NCI-H2196 treated with DMSO at 0.1 percent for 48 hours (cell line): ENCODE data around the gene CAMTA1.
"Not testable (repeated sequence)": the region's sequence is repeated elsewhere in the genome, so short reads cannot be mapped to it uniquely, and the experiment has no call there.

Experiments used
- DNase-seq: peaks from one replicate; lab custom pipeline; 2025; ENCODE audit not compliant: unreplicated experiment; lab: John Stamatoyannopoulos, UW

CAMTA1 gene

DNA sequence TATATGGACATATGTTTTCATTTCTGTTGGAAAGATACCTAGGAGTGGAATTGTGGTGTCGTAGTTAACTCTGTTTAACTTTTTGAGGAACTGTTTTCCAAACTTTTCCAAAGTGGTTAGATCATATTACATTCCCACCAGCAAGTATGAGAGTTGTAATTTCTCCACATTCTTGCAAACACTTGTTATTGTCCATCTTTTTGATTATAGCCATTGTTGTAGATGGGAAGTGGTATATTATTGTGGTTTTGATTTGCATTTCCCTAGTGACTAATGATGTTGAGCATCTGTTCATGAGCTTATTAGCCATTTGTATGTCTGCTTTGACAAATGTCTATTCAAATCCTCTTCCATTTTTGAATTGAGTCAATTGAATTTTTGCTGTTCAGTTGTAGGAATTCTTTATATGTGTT lies 19.8 kb downstream of the CAMTA1 start:
- no peak for DNase-seq

DNA sequence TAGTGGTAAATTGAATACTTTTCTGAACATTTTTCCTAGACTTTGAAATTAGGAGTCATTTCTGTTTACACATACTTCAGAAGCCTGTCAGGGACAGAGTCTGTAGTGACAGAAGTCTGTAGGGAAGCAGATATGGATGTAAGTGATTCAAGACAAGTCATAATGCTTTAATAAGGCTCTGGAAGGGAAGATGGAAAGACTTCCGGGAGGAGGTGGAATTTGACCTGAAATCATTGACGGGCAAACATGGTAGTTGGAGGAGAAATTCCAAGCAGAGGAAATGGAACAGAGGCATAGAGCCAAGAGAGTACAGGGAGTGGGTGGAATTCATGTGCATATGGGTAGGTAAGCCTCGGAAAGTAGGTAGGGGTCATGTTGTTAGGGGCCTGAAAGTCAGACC lies 22.5 kb downstream of the CAMTA1 start:
- no peak for DNase-seq

DNA sequence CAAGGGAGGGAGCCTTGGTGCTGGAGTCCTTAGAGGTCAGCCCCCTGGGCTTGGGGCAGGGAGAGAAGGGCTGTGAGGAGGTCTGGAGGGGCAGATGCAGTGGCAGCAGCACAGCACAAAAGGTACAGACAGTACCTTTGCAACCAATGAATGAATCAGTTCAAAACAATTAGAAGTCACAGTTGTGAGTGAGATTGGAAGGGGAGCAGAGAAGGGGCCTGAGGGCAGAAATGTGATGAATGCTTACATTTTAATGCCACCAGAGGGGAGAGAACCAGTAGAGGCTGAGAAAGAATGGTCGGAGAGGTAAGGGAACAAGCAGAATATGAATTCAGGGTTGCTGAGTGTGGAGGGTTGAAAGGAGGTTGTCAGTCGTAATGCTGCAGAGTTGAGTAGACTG lies 24.2 kb downstream of the CAMTA1 start:
- no peak for DNase-seq

DNA sequence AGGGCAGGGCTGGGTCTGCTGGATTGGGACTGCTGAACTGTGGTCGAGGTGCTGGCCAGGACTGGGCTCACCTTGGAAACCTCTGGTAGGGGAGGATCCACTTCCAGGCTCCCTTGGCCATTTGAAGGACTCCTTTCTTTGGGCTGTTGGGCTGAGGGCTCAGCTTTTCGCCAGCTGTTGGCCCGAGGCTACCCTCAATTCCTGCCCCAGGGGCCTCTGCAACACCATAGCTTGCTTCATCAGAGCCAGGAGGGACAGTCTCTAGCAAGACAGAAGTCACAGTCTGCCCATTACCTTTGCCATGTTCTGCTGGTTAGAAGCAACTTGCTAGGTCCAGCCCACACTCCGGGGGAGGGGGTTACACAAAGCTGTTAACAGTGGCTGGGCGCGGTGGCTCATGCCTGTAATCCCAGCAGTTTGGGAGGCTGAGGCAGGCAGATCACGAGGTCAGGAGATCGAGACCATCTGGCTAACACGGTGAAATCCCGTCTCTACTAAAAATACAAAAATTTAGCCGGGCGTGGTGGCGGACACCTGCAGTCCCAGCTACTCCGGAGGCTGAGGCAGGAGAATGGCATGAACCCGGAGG lies 25.0 kb downstream of the CAMTA1 start:
- DNase-seq: not testable (repeated sequence)

DNA sequence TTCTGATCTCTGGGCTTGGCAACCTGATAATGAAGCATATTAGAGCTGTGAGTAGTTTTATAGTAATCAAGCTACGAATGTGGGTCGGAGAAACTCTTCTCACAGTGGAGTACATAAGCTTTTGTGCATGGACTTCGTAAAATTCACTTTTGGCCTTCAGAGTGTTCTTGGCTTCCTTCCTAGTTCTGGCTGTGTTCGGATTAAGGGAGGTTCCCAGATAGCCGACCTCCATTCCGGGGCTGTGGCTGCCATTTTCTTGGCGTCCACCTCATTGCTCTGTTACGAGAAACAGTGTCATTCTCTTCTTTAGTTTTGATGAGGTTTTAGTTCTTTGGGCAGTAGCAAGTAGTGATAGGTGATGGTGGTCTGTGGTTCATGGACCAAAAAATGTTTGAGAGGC lies 26.3 kb downstream of the CAMTA1 start:
- DNase-seq: no peak

DNA sequence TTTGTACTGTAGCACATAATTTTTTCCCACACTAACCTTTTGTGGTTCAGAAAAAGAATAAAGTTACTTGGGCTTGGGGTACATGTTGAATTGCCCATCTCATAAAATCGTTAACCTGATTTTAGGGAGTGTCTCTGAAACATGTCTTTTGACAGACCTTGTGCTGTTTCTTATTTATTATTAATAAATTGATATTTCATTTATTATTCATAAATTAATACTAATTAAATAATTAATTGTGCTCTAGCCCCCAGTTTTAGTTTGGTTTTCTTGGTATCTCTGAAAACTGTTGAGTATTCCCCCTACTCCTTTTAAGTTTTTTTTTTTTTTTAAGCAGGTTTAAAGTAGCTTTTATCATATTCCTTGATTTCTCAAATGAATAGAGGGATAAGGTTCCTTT lies 27.9 kb downstream of the CAMTA1 start:
- no peak for DNase-seq

DNA sequence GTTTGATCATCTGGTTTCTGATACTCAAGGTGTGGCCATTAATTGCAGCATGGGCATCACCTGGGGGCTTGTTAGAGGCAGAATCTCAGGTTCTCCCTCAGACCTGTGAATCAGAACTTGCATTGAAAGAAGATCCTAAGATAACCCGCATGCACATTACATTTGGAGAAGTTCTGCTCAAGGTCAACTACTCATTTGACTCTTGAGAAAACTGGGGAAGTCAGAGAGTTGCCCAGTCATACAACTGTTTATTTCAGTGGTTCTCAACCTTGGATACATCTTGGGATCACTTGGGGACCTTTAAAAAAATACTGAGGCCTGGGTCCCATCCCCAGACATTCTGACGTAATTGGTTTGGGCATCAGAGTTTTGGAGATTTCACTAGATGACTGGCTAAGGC lies 30.5 kb downstream of the CAMTA1 start:
- no peak for DNase-seq

DNA sequence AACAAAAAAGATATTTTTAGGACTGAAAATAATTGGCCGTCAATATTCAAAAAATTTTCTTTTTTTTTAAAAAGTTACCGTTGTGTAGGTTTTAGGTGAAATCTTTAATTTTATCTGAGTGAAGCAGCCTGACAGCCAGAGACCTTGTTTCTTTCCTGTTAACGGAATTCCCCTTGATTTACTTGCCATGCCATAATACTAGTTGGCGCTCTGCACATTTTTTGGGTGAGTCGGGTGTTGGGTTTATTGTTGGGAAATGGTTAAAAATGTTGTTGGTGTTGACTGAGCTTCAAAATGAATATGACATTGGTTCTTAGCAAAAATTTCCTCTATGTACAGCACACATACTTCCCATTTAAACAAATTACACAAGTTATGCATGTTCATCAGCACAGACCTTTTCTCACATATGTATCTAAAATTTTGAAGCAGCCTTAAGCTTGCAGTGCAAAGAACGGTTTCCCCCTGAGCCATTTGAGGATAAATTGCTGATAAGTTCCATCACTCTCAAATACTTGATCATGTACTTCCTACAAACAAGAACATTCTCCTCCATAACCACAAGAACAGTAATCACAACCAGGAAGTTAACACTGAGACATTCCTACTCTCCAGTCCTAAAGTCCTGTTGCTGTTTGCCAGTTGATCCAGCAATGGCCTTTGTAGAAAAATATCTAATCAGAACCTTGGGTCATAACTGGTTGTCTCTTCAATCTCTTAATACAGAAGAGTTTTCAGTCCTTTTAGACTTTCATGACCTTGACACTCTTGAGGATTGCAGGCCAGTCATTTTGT lies 34.2 kb downstream of the CAMTA1 start:
- DNase-seq: no peak

DNA sequence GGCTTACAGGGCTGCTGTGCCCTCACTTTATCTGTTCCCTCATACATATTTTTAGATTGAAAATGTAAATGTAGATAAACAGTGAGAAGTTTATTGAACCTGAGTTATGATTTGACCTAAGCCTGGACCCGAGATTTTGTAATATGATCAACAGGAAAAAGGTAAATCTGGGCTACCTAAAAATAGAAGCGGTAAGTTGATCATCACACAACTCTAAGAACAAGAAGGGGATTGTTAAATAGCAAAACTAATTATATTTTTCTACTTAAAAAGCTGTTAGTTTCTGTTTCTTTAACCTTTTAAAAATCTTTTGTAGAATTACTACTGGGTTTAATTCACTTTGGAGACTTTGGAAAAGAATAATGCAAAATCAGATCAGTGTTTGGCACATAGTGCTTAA lies 35.6 kb downstream of the CAMTA1 start:
- no peak for DNase-seq

DNA sequence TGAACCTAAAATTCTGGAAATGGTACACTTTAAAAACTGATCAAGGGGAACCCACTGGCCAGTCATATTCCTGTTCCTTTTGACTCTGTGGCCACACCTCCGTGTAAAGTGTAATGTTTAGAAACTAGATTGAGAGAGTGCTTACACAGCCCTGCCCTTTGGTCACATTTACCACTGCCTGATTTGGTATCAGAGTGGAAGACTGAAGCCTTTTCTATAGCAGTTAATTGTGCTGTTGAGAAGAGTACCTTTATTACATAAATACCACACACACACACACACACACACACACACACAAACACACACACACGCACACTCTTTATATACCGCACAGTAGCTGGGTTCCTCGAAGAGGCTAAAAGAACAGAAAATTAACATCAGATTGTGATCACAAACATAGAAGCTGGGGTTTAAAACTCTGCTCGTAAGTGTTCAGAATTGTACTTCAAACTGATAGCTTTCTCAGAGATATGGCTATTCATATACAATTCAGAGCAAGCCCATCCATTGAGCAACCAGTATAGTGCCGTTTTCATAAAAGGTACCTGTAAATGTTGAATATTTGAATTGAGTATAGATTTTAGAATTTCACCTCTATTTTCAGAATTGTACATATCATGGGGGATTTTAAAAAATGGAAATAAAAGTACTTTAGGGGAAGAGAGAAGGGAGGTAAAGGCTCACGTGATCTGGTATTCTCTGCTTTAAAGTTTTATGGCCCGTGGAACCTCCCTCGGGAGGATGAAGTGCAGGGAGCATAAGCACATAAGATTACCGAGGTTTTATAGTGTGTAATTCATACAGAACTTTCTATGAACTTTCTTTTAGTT lies 37.5 kb downstream of the CAMTA1 start:
- DNase-seq: no peak

DNA sequence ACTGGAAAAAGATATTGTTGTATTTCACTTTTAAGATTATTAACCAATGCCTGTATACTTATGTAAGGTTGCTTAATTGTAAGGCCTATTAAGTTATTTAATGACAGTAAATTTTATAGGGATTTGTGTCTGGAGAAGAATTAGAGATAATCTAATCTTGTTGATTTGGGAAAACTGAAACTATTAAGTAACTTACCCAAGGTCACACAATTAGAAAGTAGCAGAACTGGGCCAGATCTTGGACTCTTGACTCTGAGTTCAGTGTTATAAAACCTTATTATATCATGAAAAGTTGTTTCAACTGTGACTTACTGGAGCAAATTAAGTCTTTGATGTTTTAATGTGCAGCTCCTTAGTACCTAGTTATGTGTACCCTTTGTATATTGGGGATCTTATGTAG lies 38.5 kb downstream of the CAMTA1 start:
- DNase-seq: no peak

DNA sequence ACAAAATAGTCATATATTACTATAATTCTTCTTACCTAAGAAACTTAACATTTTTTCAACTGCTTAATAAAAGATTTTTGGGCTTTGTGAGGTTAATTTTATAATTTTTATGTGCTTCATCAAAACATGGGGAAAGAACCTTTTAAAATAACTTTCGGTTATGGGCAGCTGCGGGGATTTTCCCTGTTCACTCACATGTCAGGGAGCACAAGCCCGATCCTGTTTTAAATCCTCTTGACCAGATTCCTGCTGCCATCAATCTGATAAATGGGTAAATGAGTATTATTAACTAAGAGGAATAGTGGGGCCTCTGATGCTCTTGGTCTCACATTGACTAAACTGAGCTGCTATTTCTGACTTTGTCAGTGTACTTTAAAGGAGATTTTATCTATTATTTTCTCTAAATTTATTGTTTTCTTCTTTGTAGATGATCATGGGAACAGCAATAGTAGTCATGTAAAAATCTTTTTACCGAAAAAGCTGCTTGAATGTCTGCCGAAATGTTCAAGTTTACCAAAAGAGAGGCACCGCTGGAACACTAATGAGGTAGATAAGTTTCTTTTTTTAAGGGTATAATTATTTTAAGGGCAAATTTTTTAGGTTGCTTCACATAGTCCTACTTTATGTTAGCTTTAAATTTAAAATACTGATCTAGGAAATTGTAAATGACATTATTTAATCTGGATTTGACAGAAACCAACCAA lies 39.6 kb downstream of the CAMTA1 start:
- no peak for DNase-seq

DNA sequence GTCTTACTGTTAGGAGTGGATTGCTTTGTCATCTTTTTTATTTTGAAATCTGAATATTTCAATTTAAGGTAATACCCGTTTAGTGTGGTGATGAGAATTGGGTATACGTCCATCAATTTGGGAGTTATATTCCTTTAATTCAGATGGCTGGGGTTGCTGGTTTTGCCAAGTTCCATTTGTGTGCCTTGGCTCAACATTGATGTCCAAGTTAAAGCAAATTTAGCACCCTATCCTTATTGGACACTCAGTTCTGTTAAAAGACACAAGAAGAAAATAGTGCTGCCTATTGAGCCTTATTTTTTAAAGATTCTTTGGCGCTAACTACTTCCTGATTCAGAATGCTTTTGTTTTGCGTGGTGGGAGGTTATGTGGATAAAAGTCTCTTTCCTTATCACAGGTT lies 40.6 kb downstream of the CAMTA1 start:
- DNase-seq: no peak

DNA sequence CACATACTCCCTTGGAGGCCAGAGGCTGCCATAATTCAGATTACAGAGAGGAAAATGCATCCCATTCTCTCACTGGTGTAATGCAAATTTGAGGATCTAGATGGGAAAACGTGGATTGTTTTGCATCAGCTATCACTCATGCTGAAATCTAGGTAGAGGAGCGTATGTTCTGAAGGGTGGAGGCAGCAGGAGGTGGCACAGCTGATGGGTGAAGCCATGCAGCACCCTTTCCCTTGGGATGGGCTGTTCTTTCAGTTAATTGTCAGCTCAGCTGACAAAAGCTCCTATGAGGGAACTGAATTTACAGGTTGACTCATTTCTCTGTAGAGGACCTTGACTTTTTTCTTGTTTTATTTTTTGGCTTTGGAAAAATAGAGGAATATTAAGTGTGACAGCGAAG lies 41.8 kb downstream of the CAMTA1 start:
- no peak for DNase-seq

DNA sequence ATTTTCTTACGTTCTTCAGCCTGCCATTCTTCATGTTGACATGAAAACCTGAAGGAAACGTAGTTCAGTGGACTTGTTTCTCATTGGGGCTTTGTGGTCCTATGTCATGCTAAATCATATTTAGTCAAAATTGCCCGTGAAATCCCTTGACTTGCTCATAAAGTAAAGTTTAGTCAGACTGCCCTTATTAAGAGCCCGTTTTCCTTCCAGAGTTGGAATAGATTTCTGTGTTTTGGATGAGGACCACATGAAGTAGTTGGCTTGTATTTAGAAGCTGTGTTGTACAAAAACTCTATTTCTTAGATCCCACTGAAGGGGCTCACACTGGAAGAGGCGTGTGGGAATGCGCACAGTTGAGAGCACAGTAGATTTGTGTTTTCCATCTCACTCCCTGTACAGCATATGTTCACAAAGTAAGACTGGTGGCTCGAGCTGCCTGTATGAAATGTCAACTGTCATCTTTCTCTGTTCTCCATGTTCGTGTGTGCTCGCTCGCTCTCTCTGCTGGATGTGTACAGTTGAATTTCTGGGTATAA lies 42.4 kb downstream of the CAMTA1 start:
- DNase-seq: no peak

DNA sequence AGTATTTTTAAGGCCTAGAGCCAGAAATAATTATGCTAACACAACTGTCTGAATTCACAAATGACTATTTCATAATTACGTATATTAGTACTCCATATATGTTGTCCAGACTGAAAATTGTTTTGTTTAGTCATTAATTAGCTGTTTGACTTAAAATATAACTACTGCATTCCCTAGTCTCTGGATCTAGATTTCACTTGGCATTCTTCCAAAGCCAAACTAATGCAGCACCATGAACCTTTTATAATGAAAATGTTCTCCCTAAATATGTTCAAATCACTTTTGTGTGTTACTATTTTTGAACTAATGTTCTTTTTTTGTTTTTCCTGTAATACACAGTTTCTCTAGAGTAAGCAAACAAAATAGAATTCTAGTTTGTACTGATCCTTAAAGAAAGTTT lies 46.1 kb downstream of the CAMTA1 start:
- no peak for DNase-seq

DNA sequence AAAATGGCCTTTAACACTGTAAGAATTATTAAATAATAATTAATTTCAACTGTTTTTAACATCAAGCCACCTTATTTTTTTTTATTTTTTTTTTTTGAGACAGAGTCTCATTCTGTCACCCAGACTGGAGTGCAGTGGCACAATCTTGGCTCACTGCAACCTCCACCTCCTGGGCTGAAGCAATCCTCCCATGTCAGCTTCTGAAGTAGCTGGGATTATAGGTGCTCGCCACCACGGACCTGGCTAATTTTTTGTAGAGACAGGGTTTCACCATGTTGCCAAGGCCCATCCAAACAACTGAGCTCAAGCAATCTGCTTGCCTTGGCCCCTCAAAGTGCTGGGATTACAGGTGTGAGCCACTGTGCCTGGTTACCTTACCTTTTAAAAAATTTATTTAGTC lies 46.8 kb downstream of the CAMTA1 start:
- DNase-seq: not testable (repeated sequence)

DNA sequence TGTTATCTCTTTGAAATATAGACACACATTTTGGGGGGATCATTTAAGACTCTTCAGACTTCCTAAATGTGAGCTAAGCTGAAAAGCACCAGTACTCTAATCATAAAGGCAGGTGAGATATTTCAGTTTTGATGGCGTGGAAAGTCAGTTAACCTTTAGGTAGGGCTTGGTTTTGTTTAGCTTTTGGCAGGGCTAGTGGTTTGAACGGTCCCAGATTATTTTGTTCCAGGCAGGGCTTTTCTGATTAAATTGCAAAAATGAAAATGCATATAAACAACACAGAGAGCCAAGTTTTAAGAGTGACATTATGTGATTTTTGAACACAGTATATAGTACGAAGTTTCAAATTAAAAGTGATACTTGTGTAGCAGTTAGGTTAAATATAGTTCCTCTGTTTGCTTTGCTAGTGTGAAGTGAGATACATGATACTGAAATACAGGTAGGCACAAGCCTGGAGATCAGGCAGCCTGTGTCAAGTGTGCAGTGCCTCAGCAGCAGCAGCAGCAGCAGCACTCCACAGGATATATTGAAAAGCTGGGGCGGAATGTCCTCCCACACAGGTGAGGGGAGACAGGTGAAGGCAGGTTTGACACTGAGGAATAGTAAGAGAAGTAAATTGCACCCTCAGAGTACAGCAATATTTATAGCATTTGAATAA lies 47.4 kb downstream of the CAMTA1 start:
- DNase-seq: peak; percentile 54

DNA sequence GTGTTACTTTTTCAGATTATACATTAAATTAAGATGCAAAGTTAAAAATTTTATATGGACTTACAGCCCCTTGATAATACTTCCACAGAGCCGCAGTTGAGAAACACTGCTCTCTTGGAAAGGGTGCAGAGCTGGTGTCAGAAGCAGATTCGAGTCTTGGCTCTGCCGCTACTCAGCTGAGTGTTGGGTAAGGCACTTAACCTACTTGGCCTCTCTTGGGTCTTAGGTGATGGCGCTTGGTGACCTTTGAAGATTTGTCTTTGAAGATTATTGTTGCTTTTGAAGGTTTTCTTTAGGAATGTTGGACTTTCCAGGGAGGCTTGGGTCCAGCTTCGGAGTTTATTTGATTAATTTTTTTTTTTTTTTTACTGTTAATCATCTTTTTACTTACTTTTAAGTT lies 48.5 kb downstream of the CAMTA1 start:
- no peak for DNase-seq

DNA sequence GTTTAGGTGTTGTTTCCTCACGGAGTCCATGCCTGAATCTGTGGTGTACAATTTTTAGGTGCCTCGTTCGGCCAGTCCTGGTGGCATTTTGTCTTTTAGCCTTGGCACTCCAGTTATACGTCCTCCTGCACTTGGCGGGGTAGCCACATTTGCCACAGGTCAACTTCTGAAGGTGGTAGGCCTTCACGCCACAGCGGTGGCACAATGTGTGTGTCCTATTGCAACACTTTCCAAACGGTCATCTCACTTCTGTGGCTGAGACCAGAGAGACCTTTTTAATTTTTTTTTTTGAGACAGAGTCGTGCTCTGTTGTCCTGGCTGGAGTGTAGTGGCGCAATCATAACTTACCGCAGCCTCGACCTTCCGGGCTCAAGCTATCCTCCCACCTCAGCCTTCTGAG lies 49.1 kb downstream of the CAMTA1 start:
- no peak for DNase-seq

DNA sequence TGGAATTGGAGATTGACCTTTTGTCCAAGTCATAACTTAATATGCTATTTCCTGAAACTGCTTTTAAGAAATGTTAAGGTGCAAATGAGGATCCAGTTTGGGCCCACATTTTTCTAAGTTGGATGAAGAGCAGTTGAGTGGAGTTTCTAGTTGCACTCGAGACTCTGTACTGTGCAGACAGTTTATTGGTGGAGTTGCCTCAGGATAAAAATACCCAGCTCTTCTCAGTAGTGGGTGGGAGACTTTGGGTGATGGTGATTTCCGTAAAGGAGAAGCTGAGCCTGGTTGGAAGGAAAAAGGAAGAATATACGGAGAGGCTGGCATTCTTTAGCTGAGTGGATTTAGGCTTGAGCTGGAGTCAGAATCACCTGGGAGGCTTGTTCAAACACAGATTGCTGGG lies 49.9 kb downstream of the CAMTA1 start:
- DNase-seq: no peak
